ENCODE measurements around the gene OBSCN. TPM values are rescaled to one million over a fixed set of nuclear protein-coding genes. Genes with fewer than 3 reads are reported as not detected.

OBSCN gene
- total and polyA plus RNA-seq, 2 of the 4 experiments (the other 2 are of a cell fraction) = 4.1 to 9.5 TPM

DNA sequence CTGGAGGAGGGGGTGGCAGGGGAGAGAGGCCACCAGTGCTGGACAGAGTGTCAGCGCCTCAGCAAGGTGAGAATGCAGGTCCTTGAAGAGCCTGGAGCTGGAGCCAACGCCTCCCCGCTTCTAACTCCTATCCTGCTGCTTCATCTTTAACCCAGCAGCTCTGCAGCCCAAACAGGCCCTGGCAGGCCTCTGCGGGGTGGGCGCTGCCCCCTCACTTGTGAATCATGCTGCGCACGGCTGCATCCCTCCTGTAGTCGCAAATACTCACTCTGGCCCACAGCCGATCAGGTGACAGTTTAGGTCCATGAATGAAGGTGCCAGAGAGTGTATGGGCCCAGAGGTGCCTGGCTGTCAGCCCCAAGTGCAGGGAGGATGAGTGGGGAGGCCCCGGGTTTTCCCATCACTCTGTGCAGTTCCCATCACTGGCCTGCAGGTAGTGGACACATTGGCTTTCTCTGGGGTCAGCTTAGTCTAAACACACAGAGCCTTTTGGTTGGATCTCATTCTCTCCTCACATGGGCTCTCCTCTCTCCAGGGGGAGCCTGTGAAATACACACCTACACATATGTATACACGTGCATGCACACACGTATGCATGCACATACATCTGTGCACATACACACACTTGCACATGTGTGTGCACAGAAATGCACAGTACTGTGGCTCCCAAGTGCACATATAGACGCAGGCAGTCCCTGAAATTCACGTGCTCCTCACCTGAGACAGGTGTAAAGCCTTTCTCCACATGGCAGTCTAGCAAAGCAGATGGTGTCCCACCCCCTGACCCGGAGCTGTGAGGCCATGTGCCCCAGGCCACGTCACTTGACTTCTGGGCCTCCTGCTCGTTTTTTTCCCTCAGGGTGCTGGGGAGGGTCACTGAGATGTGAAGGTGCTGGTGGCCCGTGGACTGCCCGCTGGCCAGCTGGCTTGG, 146.8 kb downstream of the OBSCN start:
- ChIA-PET POLR2A (ENCODE audit: unreplicated experiment) (no interaction called here), CTCF (no interaction called here)
- Histone ChIP-seq H3K4ac (ENCODE audit: low read depth, low read length) (no peak overlapping the region), H2BK20ac (ENCODE audit: low read depth, low read length) (no peak overlapping the region), H3K23ac (ENCODE audit: low read depth, low read length) (no peak overlapping the region), H4K8ac (ENCODE audit: low read depth in 2 of 2, low read length in 2 of 2) (no peak overlapping the region), H3K79me1 (ENCODE audit: low read depth in 1 of 2, low read length in 2 of 2) (no peaks in the 10 kb centered on the region), H2AFZ (replicated peaks; ENCODE audit: low read length, poor library complexity) (no peak overlapping the region), H3K18ac (ENCODE audit: low read depth, low read length) (no peak overlapping the region), H3K4me3 (ENCODE audit: insufficient read depth, low read depth, low read length) (no peak overlapping the region), H3K27me3 (ENCODE audit: control insufficient read depth, insufficient read depth, low read length) (no peaks in the 10 kb centered on the region), H3K27ac (ENCODE audit: insufficient read depth, low read length) (no peak overlapping the region), H2AK9ac (replicated peaks; ENCODE audit: low read depth, low read length, poor library complexity) (no peak overlapping the region), H4K91ac (ENCODE audit: insufficient read depth, low read depth, low read length) (no peak overlapping the region), H2BK5ac (ENCODE audit: low read depth, low read length, poor library complexity, severe bottlenecking) (no peak overlapping the region), H3K4me1 (ENCODE audit: control insufficient read depth, insufficient read depth, low read length) (no peaks in the 10 kb centered on the region), H3K9ac (ENCODE audit: low read depth, low read length) (no peak overlapping the region), H3K36me3 (ENCODE audit: control insufficient read depth, insufficient read depth, low read length) (no peaks in the 10 kb centered on the region), H2BK120ac (ENCODE audit: low read depth, low read length) (no peak overlapping the region), H2BK15ac (ENCODE audit: low read depth, low read length) (no peak overlapping the region), H3K14ac (replicated peaks; ENCODE audit: low read depth, low read length) (no peak overlapping the region), H4K20me1 (ENCODE audit: insufficient read depth, low read length) (no peaks in the 10 kb centered on the region), H2AK5ac (ENCODE audit: low read depth, low read length) (no peak overlapping the region), H3K4me2 (ENCODE audit: low read depth, low read length) (no peak overlapping the region), H3K56ac (ENCODE audit: extremely low read depth, insufficient read depth, low read length) (no peak overlapping the region), H3K9me1 (ENCODE audit: insufficient read depth, low read length) (no peaks in the 10 kb centered on the region), H4K5ac (ENCODE audit: low read depth, low read length) (no peak overlapping the region), H3K9me3 (ENCODE audit: control insufficient read depth, insufficient read depth, low read length) (no peaks in the 10 kb centered on the region)
- intact Hi-C loops (cut with micrococcal nuclease) = no loop called here
- ATAC-seq (ENCODE audit: low read depth) (no peak), DNase-seq (no peak)
- in situ Hi-C loops (cut with MboI; ENCODE audit: low sequenced_read_pairs) = no loop called here
- 79% methylated on average over 4 of the region's 19 CpGs; no CpG with 5 or more reads in 1 of the 2 experiments for WGBS, 2 experiments (ENCODE audit: extremely low coverage in 2 of 2, insufficient read length in 1 of 2)
- BruUV-seq (replicated peaks) = no TSS peak
- dilution Hi-C loops (cut with HindIII; ENCODE audit: low sequenced_read_pairs, unreplicated experiment) = no loop called here
- TF ChIP-seq MAZ (IDR thresholded peaks at IDR 0.05; ENCODE audit: borderline replicate concordance, low read depth, low read length) (no peak), POLR2A (IDR thresholded peaks at IDR 0.05; ENCODE audit: low read depth, low read length) (no peak), MAFK (IDR thresholded peaks at IDR 0.05; ENCODE audit: low read depth, low read length) (no peak)
